Thyroid gland (tissue), 4 donors: ENCODE measurements around the gene SRRM2.

Source experiments
- CTCF ChIP-seq, 6 experiments: fragments of 200-600 bp in 3 of 6; fragments of 450-650 bp in 3 of 6; sonication (generic) in 3 of 6; IDR thresholded peaks; one replicate each; pipeline ENCODE4 v1.5.1; 2016 to 2019; ENCODE audit warnings: antibody characterized with exemption in 6 of 6, mild to moderate bottlenecking in 2 of 6, inconsistent platforms in 1 of 6, moderate library complexity in 1 of 6
- POLR2A ChIP-seq, 2 donors: fragments of 450-650 bp; IDR thresholded peaks; one replicate each; pipeline ENCODE4 v1.6.1; 2017; ENCODE audit warnings: antibody characterized with exemption in 2 of 2, mild to moderate bottlenecking in 2 of 2, moderate library complexity in 1 of 2

GRCh38 chr16:2763173-2763572 lies 10.7 kb downstream of the SRRM2 start:
- no peak for TF ChIP-seq CTCF (IDR thresholded peaks at IDR 0.05)
- TF ChIP-seq POLR2A (IDR thresholded peaks at IDR 0.05): no peak
